HepG2 (cell line): ENCODE measurements around the gene CALML4. TPM values are rescaled to one million over a fixed set of nuclear protein-coding genes. Genes with fewer than 3 reads are reported as not detected.
A peak's percentile ranks its signal among the peaks of the same experiment; 100 is the strongest.

ENCODE experiments used
- AKAP8 ChIP-seq: sonication (generic); formaldehyde crosslinking; IDR thresholded peaks from 2 replicates; pipeline ENCODE4 v1.5.1; 2020; ENCODE audit warnings: mild to moderate bottlenecking, missing genetic modification reagents
- ARNT2 ChIP-seq: sonication (generic); formaldehyde crosslinking; IDR thresholded peaks from 2 replicates; pipeline ENCODE4 v1.8.0; 2022; ENCODE audit warnings: mild to moderate bottlenecking, low read depth, missing genetic modification reagents, moderate library complexity
- ATF7-NPFF ChIP-seq: sonication (generic); formaldehyde crosslinking; IDR thresholded peaks from 2 replicates; pipeline ENCODE4 v1.8.1; 2023; ENCODE audit warnings: mild to moderate bottlenecking, low read depth, missing genetic modification reagents, moderate library complexity
- BCL6 ChIP-seq: IDR thresholded peaks from 2 replicates; pipeline ENCODE4 v1.6.1; 2016; ENCODE audit warnings: missing genetic modification reagents, missing compliant biosample characterization
- CHD2 ChIP-seq: IDR thresholded peaks from 2 replicates; pipeline ENCODE4 v1.6.1; 2011; ENCODE audit warnings: low read depth, low read length, improper control_type of control experiment
- DNMT1 ChIP-seq: sonication (generic); formaldehyde crosslinking; IDR thresholded peaks from 2 replicates; pipeline ENCODE4 v1.5.1; 2020; ENCODE audit warnings: mild to moderate bottlenecking, missing genetic modification reagents
- ESRRA ChIP-seq: sonication (generic); formaldehyde crosslinking; IDR thresholded peaks from 2 replicates; pipeline ENCODE4 v1.5.1; 2020; ENCODE audit warnings: mild to moderate bottlenecking, low read depth, missing genetic modification reagents
- FOXK2 ChIP-seq: fragments of 450-650 bp; IDR thresholded peaks from 2 replicates; pipeline ENCODE4 v1.6.1; 2016
- GPBP1L1 ChIP-seq: sonication (generic); formaldehyde crosslinking; IDR thresholded peaks from 2 replicates; pipeline ENCODE4 v1.5.0; 2020; ENCODE audit warnings: mild to moderate bottlenecking, missing genetic modification reagents
- KAT7 ChIP-seq: IDR thresholded peaks from 2 replicates; pipeline ENCODE4 v1.6.1; 2018; ENCODE audit warnings: borderline replicate concordance, missing compliant biosample characterization
- MBD4 ChIP-seq: IDR thresholded peaks from 2 replicates; pipeline ENCODE4 v1.6.1; 2012; ENCODE audit warnings: low read length, inconsistent platforms, borderline replicate concordance
- MNT ChIP-seq: fragments of 450-650 bp; IDR thresholded peaks from 2 replicates; pipeline ENCODE4 v1.6.1; 2016
- NFAT5 ChIP-seq: sonication (generic); formaldehyde crosslinking; IDR thresholded peaks from 2 replicates; pipeline ENCODE4 v1.4.0; 2020; ENCODE audit warnings: missing genetic modification reagents
- SNAI1 ChIP-seq: sonication (generic); formaldehyde crosslinking; IDR thresholded peaks from 2 replicates; pipeline ENCODE4 v1.5.0; 2020; ENCODE audit warnings: mild to moderate bottlenecking, missing genetic modification reagents, borderline replicate concordance
- TBX2 ChIP-seq: sonication (generic); formaldehyde crosslinking; IDR thresholded peaks from 2 replicates; pipeline ENCODE4 v1.5.0; 2020; ENCODE audit warnings: missing genetic modification reagents, mild to moderate bottlenecking, borderline replicate concordance
- TMF1 ChIP-seq: sonication (generic); formaldehyde crosslinking; IDR thresholded peaks from 2 replicates; pipeline ENCODE4 v1.8.1; 2022; ENCODE audit warnings: low read depth, missing genetic modification reagents
- ZBTB3 ChIP-seq: sonication (generic); formaldehyde crosslinking; IDR thresholded peaks from 2 replicates; pipeline ENCODE4 v1.4.0; 2020; ENCODE audit warnings: low read depth, mild to moderate bottlenecking, moderate library complexity, missing genetic modification reagents, borderline replicate concordance
- ZBTB7B ChIP-seq: sonication (generic); formaldehyde crosslinking; IDR thresholded peaks from 2 replicates; pipeline ENCODE4 v1.4.0; 2020; ENCODE audit warnings: missing genetic modification reagents
- ZFP36 ChIP-seq: fragments of 150-350 bp; IDR thresholded peaks from 2 replicates; pipeline ENCODE4 v1.6.1; 2018; ENCODE audit warnings: borderline replicate concordance, low read length, low read depth; ENCODE audit not compliant: partially characterized antibody
- ZNF552 ChIP-seq: sonication (generic); formaldehyde crosslinking; IDR thresholded peaks from 2 replicates; pipeline ENCODE4 v1.9.0; 2022; ENCODE audit warnings: missing genetic modification reagents, mild to moderate bottlenecking, borderline replicate concordance
- ZNF644 ChIP-seq: IDR thresholded peaks from 2 replicates; pipeline ENCODE4 v1.6.1; 2016; ENCODE audit warnings: low read depth
- ZNF777 ChIP-seq: sonication (generic); formaldehyde crosslinking; IDR thresholded peaks from 2 replicates; pipeline ENCODE4 v1.4.0; 2020; ENCODE audit warnings: missing genetic modification reagents
- polyA plus RNA-seq, 8 experiments: library from polyadenylated mRNA; depleted of rRNA in 3 of 8; stranded (reverse) in 7 of 8; unstranded in 1 of 8; fragments of >200 nt; fragmentation: Illumina TruSeq in 4 of 8; extraction: Trizol in 4 of 8; gene quantifications; 2 replicates each; pipeline versions ENCODE4 v1.2.1 to v1.2.3, GENCODE V29; 2011 to 2016; ENCODE audit warnings: low read depth in 4 of 8, missing spikeins in 1 of 8, mixed read lengths in 1 of 8; ENCODE audit not compliant: insufficient read depth in 1 of 8
- total RNA-seq, 5 experiments: library from RNA; depleted of rRNA; stranded (reverse); fragments of >200 nt; fragmentation: Illumina TruSeq; extraction: Trizol; gene quantifications; 2 replicates each; pipeline ENCODE4 v1.2.3, GENCODE V29; 2016; ENCODE audit warnings: low read depth in 1 of 5
- TF ChIP-seq, protein P1 (sequence below): sonication (generic); formaldehyde crosslinking; IDR thresholded peaks from 2 replicates; pipeline ENCODE4 v1.5.1; 2020; ENCODE audit warnings: missing genetic modification reagents, mild to moderate bottlenecking, borderline replicate concordance

Gene CALML4
- total and polyA plus RNA-seq, 2 of the 13 experiments (the other 11 are each of a cell fraction or from before 2014, with no cell fraction given) = 3.6 to 8.7 TPM

DNA sequence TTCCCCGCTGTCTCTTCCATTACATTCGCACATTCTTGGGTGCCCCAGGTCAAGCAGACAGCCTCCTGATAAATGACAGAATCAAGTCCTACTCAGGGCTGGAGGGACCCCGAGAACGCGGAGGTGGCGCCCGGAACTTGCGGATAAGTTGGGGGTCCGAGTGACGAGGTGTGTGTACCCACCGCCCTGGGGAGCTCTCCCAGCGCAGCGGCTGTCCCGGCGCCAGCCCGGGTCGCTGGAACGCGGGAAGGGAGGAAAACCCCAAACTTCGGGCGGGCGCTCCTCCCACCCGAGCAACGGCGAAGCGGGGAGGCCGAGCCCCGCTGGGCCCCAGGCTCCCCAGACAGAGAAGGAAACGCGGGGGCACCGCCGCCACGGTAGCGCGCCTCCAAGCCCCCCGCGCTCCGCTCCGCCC lies 23.8 kb upstream of the CALML4 start (continued):
- TF ChIP-seq MNT (no peak), AKAP8 (CRISPR knock-in tag) (no peak), FOXK2 (no peak), ZNF777 (CRISPR knock-in tag) (no peak), TBX2 (CRISPR knock-in tag) (0 out of 2 replicates have a peak, but pooled peaks have one; percentile 10), CHD2 (no peak), NFAT5 (CRISPR knock-in tag) (no peak), BCL6 (CRISPR knock-in tag) (no peak), ZBTB3 (CRISPR knock-in tag) (no peak), DNMT1 (CRISPR knock-in tag) (no peak), GPBP1L1 (CRISPR knock-in tag) (no peak), ZNF552 (CRISPR knock-in tag) (no peak), ESRRA (CRISPR knock-in tag) (no peak), ZFP36 (no peak), ATF7-NPFF (no peak), ARNT2 (CRISPR knock-in tag) (no peak), ZBTB7B (CRISPR knock-in tag) (0 out of 2 replicates have a peak, but pooled peaks have one; percentile 21), KAT7 (CRISPR knock-in tag) (no peak), MBD4 (no peak), TMF1 (CRISPR knock-in tag) (no peak), ZNF644 (CRISPR knock-in tag) (no peak), SNAI1 (CRISPR knock-in tag) (no peak)
- TF ChIP-seq, protein P1, sequence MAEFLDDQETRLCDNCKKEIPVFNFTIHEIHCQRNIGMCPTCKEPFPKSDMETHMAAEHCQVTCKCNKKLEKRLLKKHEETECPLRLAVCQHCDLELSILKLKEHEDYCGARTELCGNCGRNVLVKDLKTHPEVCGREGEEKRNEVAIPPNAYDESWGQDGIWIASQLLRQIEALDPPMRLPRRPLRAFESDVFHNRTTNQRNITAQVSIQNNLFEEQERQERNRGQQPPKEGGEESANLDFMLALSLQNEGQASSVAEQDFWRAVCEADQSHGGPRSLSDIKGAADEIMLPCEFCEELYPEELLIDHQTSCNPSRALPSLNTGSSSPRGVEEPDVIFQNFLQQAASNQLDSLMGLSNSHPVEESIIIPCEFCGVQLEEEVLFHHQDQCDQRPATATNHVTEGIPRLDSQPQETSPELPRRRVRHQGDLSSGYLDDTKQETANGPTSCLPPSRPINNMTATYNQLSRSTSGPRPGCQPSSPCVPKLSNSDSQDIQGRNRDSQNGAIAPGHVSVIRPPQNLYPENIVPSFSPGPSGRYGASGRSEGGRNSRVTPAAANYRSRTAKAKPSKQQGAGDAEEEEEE (CRISPR knock-in tag) = no peak
